ENCODE results near the gene PTPN4. TPM values are rescaled to one million over a fixed set of nuclear protein-coding genes. Genes with fewer than 3 reads are reported as not detected.

Gene PTPN4
- total RNA-seq, 2 experiments from 2014 or later: 49.3 to 50.6 TPM

GRCh38 chr2:119826370-119826961 is 66.7 kb downstream of the PTPN4 start:
- no peak overlapping the region for H3K4me3 ChIP-seq (ENCODE audit: low read depth, low read length, poor library complexity, severe bottlenecking)
- no peak overlapping the region for H3K4me2 ChIP-seq (ENCODE audit: low read length)
- TF ChIP-seq CTCF (conservative IDR thresholded peaks at IDR 0.05; ENCODE audit: low read length) (peak; percentile 85), EZH2phosphoT487 (IDR thresholded peaks at IDR 0.05; ENCODE audit: borderline replicate concordance, low read depth, low read length) (no peak)
- peak; percentile 51 for DNase-seq (ENCODE audit: low spot score)
- peaks cover 7% of the 10 kb centered on the region; the same call in 1 of the 2 replicates for H3K9me3 ChIP-seq (ENCODE audit: low read length)
- H3K36me3 ChIP-seq (ENCODE audit: insufficient read depth, low read length): peaks cover 9% of the 10 kb centered on the region
- H4K20me1 ChIP-seq (ENCODE audit: insufficient read depth, low read length): peaks cover 6% of the 10 kb centered on the region; the same call in 1 of the 2 replicates
- intact Hi-C loops (cut with micrococcal nuclease; ENCODE audit: unreplicated experiment): loop anchor here (1.0 to 5.0 kb wide), 3 partner anchors 73 to 351 kb away; no protein-coding TSS in a partner anchor
- no peaks in the 10 kb centered on the region for H3K9me2 ChIP-seq (ENCODE audit: insufficient read depth, low read length)
- H3K79me2 ChIP-seq (ENCODE audit: insufficient read depth, low read depth, low read length): 0 out of 2 replicates have a peak, but pooled peaks cover 3% of the 10 kb centered on the region
- POLR2A ChIA-PET: interaction anchor here (0.6 kb wide), 1 partner anchor 156 kb away, joined by 3 read pairs; no protein-coding TSS in a partner anchor
- no peaks in the 10 kb centered on the region for H3K4me1 ChIP-seq (ENCODE audit: insufficient read depth, low read length, poor library complexity, severe bottlenecking)
- H3K27ac ChIP-seq (ENCODE audit: low read depth, low read length, poor library complexity, severe bottlenecking): no peak overlapping the region
- no TSS peak for BruUV-seq (replicated peaks)
- CTCF ChIA-PET (ENCODE audit: unreplicated experiment): no interaction called here
- H2AFZ ChIP-seq (ENCODE audit: low read length): no peak overlapping the region

- CTCF ChIA-PET (ENCODE audit: unreplicated experiment): no interaction called here
- BruUV-seq (replicated peaks): no TSS peak
- Histone ChIP-seq H3K4me1 (ENCODE audit: insufficient read depth, low read length, poor library complexity, severe bottlenecking) (peaks cover 6% of the 10 kb centered on the region), H3K36me3 (ENCODE audit: insufficient read depth, low read length) (peaks cover 9% of the 10 kb centered on the region), H2AFZ (ENCODE audit: low read length) (no peak overlapping the region), H3K27ac (ENCODE audit: low read depth, low read length, poor library complexity, severe bottlenecking) (no peak overlapping the region), H4K20me1 (ENCODE audit: insufficient read depth, low read length) (peaks cover 6% of the 10 kb centered on the region; the same call in 1 of the 2 replicates), H3K79me2 (ENCODE audit: insufficient read depth, low read depth, low read length) (peaks cover 9% of the 10 kb centered on the region; the same call in 1 of the 2 replicates), H3K9me2 (ENCODE audit: insufficient read depth, low read length) (no peaks in the 10 kb centered on the region), H3K4me3 (ENCODE audit: low read depth, low read length, poor library complexity, severe bottlenecking) (no peak overlapping the region), H3K9me3 (ENCODE audit: low read length) (peaks cover 13% of the 10 kb centered on the region; the same call in 1 of the 2 replicates), H3K4me2 (ENCODE audit: low read length) (no peak overlapping the region)
- intact Hi-C loops (cut with micrococcal nuclease; ENCODE audit: unreplicated experiment): loop anchor here (5.0 kb wide), 1 partner anchor 349 kb away; no protein-coding TSS in a partner anchor
- no peak for DNase-seq (ENCODE audit: low spot score)
- TF ChIP-seq CTCF (conservative IDR thresholded peaks at IDR 0.05; ENCODE audit: low read length) (no peak), EZH2phosphoT487 (IDR thresholded peaks at IDR 0.05; ENCODE audit: borderline replicate concordance, low read depth, low read length) (no peak)
- POLR2A ChIA-PET: interaction anchor here (0.5 kb wide), 1 partner anchor 91 kb away, joined by 3 read pairs; no protein-coding TSS in a partner anchor
Observed at GRCh38 chr2:119827866-119828507, 68.3 kb downstream of the PTPN4 start.

All from OCI-LY7 (cell line).